CD4-positive, alpha-beta T cell treated with Interleukin-1 beta for 1 hour (primary cell): ENCODE measurements around the gene NCKAP5.
"Not testable (repeated sequence)": the region's sequence is repeated elsewhere in the genome, so short reads cannot be mapped to it uniquely, and the experiment has no call there.

Experiments
- DNase-seq, 2 donors: peaks; one replicate each; pipeline ENCODE4 v3.0.0-alpha.2; 2020 to 2022

Gene NCKAP5

DNA sequence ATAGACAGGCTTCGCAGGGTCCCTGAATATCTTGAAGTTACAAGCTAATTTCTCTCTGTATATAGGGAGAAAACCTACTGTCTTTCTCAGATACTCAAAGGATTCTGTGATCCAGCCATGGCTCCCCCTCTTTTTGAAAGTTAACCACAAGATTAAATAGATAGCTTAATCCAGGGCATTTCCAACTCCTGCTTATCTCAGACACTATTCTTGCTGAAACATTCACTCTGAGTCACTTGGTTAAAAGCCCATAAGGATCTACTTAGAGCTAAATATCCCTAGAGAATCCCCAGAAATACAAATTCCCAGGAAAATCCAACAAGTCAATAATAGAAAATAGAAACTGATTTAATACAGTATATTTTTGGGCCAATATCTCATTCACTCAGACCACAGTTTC lies 719.1 kb downstream of the NCKAP5 start:
- no peak for DNase-seq

DNA sequence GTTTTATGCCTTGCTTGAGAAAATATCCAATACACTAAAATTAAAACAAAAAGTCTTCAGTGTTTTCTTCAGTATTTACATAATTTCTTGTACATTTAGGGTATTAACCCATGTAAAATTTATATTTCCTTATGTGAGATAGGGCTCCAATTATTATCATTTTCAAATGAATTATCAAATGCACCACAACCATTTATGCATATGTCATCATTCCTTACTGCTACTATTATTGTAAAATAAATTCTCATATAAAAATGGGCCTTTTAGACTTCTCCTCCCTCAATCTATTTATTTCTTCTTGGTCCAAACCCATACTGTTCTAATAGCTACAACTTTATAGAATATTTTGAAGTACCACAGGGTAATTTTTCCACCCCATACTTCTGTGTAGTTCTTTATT lies 722.9 kb downstream of the NCKAP5 start:
- no peak for DNase-seq

DNA sequence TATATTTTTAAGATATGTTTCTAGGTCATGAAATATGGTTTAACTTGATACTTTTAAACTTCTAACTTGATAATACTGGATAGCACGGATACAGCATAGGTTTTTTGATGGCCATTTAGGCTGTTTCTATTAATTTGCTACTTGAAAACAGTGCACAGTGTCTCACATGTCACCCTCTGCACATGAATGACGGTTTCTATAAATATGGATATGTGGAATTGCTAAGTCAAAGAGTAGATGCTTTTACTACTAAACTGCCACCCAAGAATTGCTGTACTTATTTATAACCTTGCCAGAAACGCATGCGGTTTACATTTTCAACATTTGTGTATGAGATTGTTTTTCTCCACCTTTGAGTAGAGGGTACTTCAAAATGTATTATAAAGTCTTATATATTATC lies 723.7 kb downstream of the NCKAP5 start:
- no peak for DNase-seq

DNA sequence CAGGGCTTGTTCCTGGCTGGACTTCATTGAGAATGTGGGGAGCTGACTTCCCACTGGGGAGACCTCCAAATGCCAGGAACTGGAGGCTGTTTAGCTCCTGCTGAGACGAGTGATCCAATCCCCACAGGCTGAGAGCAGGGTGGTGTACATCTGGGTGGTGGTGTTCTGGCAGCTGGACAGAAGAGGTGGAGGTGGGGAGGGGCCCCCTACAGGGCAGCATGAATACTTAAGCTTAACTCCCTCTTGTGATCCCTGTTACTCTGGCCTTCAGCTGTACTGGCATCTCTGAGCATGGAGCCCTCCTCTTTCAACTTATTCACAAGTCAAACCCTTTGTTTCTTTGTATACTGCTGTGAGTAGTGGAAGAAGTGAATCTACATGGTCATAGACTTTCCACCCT lies 730.5 kb downstream of the NCKAP5 start:
- DNase-seq: no peak

DNA sequence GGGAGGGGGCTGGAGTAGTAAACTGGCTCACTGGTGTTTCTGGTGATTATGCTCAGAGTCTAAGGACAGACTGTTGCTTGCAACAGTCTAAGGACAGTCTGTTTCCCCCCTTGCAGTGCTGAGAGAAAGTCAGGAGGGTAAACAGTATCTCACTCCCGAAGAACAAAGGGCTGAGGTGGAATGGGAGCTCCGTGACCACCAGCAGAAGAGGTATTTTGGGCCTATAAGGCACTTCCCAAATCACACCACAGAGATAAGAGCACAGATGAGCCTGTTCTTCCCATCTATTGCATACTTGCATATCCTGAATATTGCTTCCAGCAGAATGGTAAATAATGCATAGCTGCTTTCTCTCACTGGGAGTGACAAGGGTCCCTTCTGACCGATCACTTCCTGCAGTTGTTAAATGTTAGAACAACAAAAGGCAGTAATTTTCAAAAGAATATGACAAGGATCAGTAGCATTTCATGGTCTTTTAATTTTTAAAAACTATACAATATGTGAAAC lies 737.9 kb downstream of the NCKAP5 start:
- no peak for DNase-seq

DNA sequence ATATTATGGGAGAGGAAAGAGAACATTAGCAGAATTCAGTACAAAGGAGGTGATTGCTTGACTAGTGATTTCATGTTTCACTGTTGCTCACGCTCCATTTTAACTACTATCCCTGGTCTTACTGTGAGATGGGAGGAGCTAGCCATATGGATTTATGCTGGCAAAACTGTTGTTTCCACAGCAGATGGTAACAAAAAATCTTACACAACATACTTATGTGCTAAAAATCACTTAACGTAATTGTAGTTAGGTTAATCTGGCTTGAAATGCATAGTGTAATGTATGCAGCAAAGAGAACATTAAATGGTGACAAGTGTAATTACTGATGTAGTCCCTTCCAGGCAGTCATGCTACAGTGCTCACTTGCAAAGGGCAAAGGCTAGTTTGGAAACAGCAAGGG lies 742.7 kb downstream of the NCKAP5 start:
- no peak for DNase-seq

DNA sequence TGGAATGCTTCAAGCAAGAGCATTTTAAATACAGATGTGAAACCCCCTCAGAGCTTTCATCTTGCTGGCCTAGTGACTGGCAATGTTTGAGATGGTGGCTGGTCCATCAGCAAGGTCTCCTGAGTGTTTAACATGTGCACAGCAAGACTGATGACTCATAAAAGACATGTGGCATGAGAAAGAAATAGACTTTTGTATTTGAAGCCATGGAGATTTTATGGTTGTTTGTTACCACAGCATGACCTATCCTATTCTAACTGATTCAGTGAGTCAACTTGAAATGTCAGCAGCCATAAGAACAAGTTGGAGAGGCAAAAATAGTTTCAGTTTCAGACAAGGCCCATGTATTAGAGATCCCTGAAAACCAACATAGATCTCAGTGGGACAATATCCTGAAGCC lies 743.5 kb downstream of the NCKAP5 start:
- DNase-seq: no peak

DNA sequence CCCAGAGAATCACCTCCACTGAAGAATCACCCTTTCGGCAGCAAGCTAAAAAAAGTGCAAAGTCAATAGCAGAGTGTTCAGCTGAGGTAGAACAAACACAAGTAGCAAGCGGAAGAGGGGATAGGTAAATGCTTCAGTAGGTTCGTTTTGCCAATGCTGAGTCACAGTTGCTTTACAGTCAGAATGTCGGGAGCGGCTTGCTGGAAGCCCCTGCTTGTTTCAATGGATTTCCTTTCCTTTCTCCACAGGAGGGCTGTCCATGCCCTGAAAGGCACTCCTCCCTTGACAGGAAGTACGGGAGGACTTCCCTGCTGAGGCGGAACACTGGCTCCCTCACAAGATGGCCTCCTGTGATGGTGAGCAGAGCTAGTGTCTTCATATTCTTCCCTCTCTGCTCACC lies 752.0 kb downstream of the NCKAP5 start:
- DNase-seq: no peak

DNA sequence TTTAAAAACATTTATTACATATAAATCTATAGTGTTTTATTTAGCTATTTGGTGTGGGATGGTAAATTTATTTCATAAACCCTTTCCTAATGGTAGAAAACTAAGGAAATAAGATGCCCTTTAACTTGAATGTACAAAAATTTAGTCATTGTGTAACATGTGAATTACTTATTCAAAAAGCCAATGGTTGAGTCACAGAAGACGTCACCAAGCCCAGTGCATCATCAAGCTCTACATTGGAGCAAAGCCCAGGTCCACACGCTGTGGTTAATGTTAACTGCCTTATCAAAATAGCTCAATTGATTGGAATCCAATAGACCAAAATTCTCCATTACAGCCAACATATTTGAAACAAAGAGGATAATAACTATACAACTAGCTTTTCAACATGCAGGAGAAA lies 752.7 kb downstream of the NCKAP5 start:
- DNase-seq: no peak

DNA sequence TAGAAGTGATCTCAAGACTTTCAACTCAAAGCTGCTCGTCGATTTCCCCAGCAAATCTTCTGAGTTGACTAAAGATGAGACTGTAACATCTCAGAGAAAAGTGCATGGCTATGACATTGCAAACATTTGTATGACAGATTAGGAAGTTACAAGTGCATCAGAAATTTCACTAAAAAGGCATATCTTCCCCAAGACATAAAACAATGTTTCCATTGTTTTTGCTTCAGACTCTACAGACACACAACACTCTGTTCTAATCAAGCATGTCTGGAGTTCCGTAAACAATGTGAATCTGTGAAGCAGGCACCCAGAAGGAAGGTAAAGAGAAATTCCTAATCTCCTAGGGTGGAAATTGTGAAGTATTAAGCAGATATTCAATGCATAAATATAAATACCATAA lies 753.6 kb downstream of the NCKAP5 start:
- DNase-seq: no peak

DNA sequence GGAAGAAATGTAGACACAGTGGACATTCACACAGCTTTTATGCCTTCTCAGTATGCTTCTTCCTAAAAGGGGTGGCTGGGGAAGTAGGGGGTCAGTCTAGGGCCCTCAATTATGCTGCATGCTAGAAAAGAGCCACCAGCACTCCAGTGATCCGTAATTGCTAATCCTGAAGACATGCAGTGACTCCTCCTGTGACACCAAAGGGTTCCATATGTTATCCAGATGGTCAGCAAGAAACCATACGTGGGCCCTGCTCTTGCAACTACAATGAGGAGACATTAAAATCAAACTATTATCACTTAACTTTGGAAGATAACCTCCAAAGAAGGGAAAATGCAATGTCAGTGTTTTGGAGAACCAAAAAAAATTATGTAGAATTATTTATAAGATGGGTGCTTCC lies 754.8 kb downstream of the NCKAP5 start:
- DNase-seq: no peak

DNA sequence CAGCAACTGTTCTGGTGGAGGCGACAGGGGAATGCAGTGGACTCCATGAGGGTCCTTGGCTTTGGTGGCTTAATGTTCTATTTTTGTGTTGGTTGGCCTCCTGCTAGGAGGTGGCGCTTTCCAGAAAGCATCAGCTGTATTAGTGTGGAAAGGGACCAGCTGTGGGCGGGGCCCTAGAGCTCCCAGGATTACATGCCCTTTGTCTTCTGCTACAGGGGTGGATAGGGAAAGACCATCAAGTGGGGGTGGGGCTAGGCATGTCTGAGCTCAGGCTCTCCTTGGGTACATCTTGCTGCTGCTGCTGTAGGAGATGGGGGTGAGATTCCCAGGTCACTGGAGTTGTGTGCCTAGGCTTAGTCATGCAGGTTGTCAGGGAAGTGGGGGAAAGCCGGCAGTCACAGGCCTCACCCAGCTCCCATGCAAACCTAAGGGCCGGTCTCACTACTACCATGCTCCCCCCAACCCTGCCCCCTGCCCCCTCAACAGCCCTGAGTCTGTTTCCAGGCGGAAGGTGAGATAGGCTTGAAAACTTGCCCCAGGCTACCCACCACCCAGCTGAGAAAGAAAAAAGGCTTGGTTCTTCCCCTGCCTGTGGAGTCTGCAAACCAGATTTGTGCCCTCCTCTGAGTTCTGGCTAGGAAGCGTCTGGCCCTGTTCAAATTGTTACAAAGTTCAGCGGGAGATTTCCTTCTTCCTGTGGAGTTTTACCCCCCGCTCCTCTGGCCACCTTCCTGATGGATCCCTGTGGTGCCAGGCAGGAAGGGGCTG lies 756.9 kb downstream of the NCKAP5 start:
- no peak for DNase-seq

DNA sequence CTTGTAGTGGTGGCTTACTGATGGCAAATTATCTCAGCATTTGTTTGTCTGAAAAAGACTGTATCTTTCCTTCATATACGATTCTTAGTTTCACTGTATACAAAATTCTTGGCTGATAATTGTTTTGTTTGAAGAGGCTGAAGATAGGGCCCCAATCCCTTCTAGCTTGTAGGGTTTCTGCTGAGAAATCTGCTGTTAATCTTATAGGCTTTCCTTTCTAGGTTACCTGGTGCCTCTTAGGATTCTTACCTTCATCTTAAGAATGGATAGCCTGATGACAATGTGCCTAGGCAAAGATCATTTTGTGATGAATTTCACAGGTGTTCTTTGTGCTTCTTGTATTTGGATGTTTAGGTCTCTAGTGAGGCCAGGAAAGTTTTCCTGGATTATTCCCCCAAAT lies 758.3 kb downstream of the NCKAP5 start:
- not testable (repeated sequence) for DNase-seq

DNA sequence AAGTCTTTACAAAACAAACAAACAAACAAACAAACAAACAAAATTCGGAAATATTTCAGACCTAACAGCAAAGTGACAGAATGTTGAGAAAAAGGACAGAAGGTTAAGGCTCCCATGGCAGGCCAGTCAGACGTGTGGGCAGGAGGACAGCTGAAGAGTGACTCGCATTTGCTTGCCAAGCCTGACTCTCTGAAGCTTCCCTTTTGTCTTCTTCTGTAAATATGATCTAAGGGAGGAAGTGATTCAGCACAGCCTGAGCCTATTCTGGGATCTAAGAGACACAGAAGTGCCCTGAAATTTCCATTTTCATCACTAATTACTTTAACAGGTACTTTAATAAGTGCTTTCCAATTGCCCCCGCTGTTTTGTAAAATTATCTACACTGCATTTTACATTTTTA lies 764.2 kb downstream of the NCKAP5 start:
- DNase-seq: no peak

DNA sequence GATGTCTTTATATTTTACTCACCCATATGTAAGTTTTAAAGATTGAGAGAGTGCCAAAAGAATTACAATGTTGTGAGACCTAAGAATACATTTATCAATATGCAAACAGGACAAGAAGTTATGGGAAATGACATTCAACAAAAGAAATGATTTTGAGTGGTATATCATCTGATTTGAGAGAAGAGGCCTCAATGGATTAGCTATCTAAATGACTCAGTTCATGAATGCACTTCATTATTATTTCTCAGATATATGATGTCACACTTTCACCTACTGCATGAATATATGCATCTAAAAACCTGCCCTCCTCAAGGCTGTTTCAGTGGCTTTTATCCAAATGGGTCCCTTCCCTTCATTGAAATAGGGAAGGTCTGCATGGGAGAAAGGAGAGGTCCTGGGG lies 769.9 kb downstream of the NCKAP5 start:
- DNase-seq: no peak

DNA sequence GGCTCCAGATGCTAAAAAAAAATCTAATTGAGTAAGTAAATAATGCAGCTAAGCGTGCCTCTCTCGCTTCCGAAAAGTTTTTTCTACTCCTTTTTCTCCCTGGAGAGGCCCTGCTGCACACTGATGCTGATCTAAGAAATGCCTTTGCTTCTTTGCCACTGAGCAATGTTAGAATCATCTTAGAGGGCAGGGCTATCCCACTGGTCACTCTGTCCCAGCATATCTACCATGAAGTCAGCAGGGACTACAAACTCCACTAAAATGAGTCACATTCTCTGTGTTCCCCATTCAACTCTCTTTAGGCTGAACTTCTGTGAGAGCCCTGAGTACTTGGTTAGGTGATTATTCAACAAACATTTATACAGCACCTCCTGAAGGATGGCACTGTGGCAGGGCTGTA lies 770.7 kb downstream of the NCKAP5 start:
- no peak for DNase-seq

DNA sequence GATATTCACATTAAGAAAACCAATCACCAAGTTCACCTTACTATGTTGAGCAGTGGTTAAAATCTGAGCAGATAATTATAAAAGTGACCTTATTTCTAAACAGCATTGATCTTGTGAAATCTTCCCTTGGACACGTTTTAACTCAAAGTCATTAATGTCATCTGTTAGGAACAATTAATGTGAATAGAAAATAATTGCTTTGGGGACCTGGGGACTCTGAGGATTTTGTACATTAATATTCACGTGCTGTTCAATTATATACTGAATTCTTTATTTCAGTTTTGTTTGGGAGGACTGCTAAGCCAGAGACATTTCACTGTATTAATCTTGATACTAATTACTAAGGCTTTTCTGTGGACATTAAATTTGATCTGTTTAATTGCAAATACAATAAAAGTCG lies 771.2 kb downstream of the NCKAP5 start:
- no peak for DNase-seq

DNA sequence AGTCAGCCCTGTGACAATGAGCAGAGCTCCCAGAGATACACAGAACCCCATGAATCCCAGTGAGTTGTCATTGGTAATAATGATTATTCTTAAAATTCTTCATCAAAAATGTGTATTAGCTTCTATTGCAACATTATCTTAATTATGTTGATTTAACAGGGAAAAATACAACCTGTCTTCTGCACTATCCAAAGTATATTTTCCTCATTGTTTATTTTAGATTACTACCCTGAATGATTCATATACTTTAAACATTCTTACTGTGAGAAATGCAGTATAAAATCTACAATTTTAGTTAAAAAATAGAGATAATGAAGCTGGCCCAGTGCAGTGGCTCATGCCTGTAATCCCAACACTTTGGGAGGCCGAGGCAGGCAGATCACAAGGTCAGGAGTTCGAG lies 773.0 kb downstream of the NCKAP5 start:
- no peak for DNase-seq

DNA sequence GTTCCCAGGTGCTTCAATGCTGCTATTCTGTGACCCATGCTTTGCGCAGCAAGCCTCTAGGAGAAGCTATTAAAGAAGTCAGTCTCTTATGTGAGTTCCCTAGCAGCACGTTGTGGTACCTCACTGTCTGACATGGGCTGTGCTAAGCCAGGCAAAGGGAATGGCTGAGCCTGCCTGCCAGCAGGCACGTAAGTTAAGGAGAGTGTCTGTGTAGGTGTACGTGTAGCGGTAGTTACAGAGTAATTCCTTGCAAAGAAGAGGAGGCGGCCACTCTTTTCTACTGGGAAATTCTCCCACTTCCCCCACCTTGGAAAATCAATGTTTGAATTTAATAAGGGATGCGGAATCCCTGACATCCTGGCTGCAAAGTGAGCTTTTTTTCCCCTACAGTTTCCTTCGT lies 774.7 kb downstream of the NCKAP5 start:
- DNase-seq: no peak

DNA sequence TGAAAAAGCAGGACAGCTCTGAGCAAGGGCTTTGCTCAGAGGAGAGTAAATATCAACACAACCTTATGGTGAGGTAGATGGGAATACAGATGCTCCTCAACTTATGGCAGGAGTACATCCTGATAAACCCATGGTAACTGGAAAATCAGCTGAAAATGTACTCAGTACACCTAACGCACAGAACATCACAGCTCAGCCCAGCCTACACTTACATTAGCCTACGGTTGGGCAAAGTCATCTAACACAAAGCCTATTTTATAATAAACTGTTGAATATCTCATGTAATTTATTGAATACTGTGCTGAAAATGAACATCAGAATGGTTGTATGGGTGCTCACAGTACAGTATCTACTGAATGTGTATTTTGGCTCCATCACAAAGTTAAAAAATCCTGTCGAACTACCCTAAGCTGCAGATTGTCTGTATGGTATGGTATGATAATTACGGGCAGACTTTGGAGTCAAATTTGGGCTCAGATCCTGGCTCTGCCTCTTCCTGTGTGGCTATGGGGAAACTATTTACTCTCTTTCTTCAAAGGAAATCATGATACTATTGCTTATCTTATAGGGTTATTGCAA lies 778.0 kb downstream of the NCKAP5 start:
- no peak for DNase-seq

DNA sequence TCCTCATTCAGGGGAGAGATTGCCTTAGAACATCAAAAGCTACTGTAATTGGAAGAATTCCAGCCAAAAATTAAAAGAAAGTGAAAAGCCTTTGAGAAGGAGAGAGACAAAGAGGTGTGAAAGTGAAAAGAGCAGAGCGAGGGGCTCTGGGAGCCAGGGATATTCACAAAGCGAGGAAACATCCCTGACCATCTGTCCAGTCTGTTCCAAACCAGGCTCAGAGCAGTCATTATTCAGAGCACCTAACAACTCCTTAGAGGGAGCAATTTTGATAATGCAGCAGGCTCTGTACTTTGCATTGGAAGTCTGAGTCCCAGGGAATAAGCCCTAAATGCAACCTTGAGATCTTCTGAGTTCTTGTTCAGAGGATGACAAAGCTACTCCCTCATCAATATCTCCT lies 779.2 kb downstream of the NCKAP5 start:
- no peak for DNase-seq

DNA sequence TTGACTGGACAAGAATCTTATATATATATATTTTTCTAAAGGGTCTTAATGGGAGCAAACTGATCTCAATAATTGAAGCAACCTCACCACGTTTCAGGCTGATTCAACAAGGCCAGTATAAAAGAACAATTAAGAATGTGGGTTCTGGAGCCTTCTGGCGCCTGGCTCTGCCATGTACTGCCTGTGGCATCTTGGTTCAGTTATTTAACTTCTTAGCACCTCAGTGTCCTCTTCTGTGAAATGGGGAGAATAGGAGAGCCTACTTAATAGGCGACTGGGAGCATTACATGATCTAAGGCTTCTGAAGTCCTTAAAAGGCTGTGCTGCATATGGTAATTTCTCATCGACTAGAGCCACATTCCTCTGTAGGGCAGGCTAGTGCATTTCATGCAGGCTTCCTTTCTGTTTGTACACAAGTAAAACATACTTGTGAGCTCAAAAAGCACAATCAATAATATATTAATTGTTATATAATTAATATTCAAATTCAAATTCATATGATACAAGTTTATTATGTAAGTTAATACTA lies 779.9 kb downstream of the NCKAP5 start:
- no peak for DNase-seq

DNA sequence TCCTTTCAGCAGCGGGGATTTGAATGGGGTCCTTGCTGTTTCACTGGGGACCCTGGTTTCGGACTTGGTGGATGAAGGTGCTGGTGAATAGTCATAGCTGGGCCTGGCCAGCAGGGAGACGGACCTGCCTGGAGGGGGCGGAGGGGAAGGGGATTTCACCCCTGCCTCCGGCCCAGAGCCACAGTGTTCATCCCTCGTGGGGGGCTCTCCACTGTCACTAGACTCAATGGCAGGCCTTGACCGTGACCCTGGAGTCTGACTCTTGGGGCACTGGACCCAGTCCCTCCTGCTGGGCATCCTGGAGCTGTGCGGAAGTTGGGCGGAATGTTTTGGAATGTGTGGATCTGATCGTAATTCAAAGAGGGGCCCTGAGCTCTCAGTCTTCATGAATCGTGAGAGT lies 784.4 kb downstream of the NCKAP5 start:
- DNase-seq: no peak

DNA sequence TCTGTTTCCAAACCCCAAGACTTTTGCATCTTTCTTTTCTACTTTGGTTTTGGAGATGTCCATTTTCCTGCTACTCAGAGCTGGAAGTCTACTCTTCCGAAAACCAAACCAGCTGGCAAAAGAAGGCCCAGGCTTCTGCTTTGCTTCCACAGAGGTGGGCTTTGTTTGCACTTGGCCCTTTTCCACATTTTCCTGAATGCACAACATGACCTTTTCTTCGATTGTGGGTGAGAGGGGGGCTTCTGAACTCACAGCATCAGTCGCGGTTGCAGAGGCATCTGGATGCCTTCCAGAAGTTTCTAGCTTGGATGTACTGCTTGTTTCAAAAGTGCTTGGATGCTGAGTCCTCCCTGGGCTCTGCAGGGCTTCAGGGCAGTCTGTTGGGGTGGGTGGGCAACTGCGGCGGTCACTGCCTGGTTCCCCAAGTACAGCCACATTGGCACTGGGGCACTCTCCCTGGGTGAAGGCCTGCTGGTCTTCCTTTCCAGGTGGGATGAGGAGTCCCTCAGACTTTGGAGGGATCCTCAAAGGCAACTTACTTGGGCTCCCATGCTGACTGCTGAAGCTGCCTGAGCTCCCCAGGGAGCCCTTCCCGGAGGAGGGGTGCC lies 786.0 kb downstream of the NCKAP5 start:
- no peak for DNase-seq
